GM11168 (cell line): Measurements from ENCODE around the gene CHST9.

Experiments used
- in situ Hi-C: fragments of 300-500 bp; cut with MboI; formaldehyde crosslinking; loops from one replicate; pipeline ENCODE4 v1.12.0; 2022; ENCODE audit warnings: low sequenced_read_pairs; ENCODE audit not compliant: unreplicated experiment

CHST9 gene

GRCh38 chr18:26893996-26894395, 291.1 kb downstream of the CHST9 start:
- in situ Hi-C loops, result no loop called here

- in situ Hi-C loops, result no loop called here
Observed at GRCh38 chr18:26888259-26888658, 296.8 kb downstream of the CHST9 start.

- in situ Hi-C loops, result no loop called here
Observed at GRCh38 chr18:26875040-26875654, 310.0 kb downstream of the CHST9 start.

GRCh38 chr18:26874283-26874682, 310.8 kb downstream of the CHST9 start:
- in situ Hi-C loops, result no loop called here

GRCh38 chr18:26869640-26870039, 315.5 kb downstream of the CHST9 start:
- in situ Hi-C loops, result no loop called here

- in situ Hi-C loops, result no loop called here
Observed at GRCh38 chr18:26868968-26869586, 316.0 kb downstream of the CHST9 start.

- in situ Hi-C loops, result no loop called here
Observed at GRCh38 chr18:26867471-26867870, 317.6 kb downstream of the CHST9 start.

- in situ Hi-C loops, result no loop called here
Observed at GRCh38 chr18:26865557-26865956, 319.6 kb downstream of the CHST9 start, which contains the start of gene AQP4. TSS of gene AQP4 (minus strand) at chr18:26865707. CDS start at chr18:26865689, 18 bp downstream.

GRCh38 chr18:26864658-26865057, 320.4 kb downstream of the CHST9 start:
- in situ Hi-C loops, result no loop called here

GRCh38 chr18:26863921-26864497, 321.1 kb downstream of the CHST9 start:
- in situ Hi-C loops, result no loop called here

GRCh38 chr18:26863122-26863879, 321.8 kb downstream of the CHST9 start:
- in situ Hi-C loops, result no loop called here

GRCh38 chr18:26862084-26862483, 323.0 kb downstream of the CHST9 start:
- in situ Hi-C loops, result no loop called here
